ENCODE data around the gene PDZRN3. TPM values are rescaled to one million over a fixed set of nuclear protein-coding genes. Genes with fewer than 3 reads are reported as not detected.
"Not testable (repeated sequence)": the region's sequence is repeated elsewhere in the genome, so short reads cannot be mapped to it uniquely, and the experiment has no call there.

The PDZRN3 gene
- total and polyA plus RNA-seq, 7 experiments from 2014 or later = not detected

DNA sequence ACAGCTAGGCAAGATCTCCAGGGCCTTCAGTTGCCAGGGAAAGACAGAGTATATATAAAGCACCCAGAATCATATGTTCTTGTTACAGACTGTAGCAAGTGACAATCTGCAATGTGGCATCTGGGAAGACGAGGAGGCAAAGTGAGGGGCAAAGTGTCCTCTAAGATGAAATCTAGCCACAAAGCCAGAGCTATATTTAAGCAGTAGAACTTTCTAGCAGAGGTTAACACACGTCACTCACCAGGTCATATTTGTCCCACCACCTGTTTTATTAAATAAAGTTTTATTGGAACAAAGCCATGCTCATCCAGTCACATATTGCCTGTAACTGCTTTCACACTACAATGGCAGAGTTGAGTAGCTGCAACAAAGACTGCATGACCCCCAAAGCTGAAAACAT lies 51.5 kb downstream of the PDZRN3 start:
- ChIA-PET CTCF (no interaction called here), POLR2A (no interaction called here)
- ATAC-seq = no peak
- Mint-ChIP-seq H3K36me3 (no peaks in the 10 kb centered on the region), H3K27ac (no peak overlapping the region), H3K4me1 (peaks cover 0 to 2% (median 0%) of the 10 kb centered on the region in 7 donors), H3K9me3 (peaks cover 0 to 12% (median 0%) of the 10 kb centered on the region in 11 donors), H3K27me3 (peaks cover 30 to 52% (median 49%) of the 10 kb centered on the region in 5 donors), H3K4me3 (no peak overlapping the region)
- no peaks in the 10 kb centered on the region for H3K9me3 ChIP-seq (ENCODE audit: control insufficient read depth in 2 of 3, low read length in 3 of 3)
- no peaks in the 10 kb centered on the region for H3K27me3 ChIP-seq (ENCODE audit: control insufficient read depth in 2 of 2, insufficient read depth in 2 of 2, low read length in 2 of 2)
- intact Hi-C loops (cut with micrococcal nuclease) = no loop called here
- DNase-seq = no peak
- H3K27ac ChIP-seq (ENCODE audit: low read depth, low read length) = no peak overlapping the region
- no peak overlapping the region for H3K4me3 ChIP-seq (ENCODE audit: low read length)
- no peaks in the 10 kb centered on the region for H3K36me3 ChIP-seq (ENCODE audit: control insufficient read depth in 2 of 3, insufficient read depth in 3 of 3, low read length in 3 of 3)
- H3K4me1 ChIP-seq (ENCODE audit: control insufficient read depth in 2 of 2, insufficient read depth in 2 of 2, low read length in 2 of 2) = no peaks in the 10 kb centered on the region

DNA sequence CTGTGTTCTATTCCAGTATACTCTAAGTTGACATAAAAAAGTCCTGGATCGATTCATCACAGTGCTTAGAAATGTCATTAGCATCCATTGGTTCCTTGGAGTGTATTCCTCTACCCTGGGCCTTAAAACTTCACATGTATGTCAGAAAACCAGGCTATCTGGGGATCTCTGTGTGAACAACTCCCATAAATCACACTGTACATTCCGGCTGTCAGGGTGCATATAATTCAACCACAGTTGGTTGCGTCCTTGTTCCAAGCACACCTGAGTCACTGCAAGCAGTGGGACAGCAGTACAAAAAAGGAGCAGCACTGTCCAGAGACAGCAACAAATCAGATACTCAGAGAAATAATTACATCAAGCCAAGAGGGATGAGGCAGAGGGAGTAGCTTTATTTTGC lies 52.4 kb downstream of the PDZRN3 start:
- CTCF ChIA-PET = no interaction called here
- no peak for DNase-seq
- no peak for ATAC-seq
- no peak overlapping the region for H3K27ac Mint-ChIP-seq
- H3K4me1 Mint-ChIP-seq = peaks cover 0 to 2% (median 0%) of the 10 kb centered on the region in 7 donors
- no peaks in the 10 kb centered on the region for H3K27me3 ChIP-seq (ENCODE audit: control insufficient read depth in 2 of 2, insufficient read depth in 2 of 2, low read length in 2 of 2)
- H3K27me3 Mint-ChIP-seq = peaks cover 30 to 55% (median 41%) of the 10 kb centered on the region in 5 donors
- no peak overlapping the region for H3K27ac ChIP-seq (ENCODE audit: low read depth, low read length)
- intact Hi-C loops (cut with micrococcal nuclease) = no loop called here
- H3K9me3 ChIP-seq (ENCODE audit: control insufficient read depth in 2 of 3, low read length in 3 of 3) = no peaks in the 10 kb centered on the region
- no peak overlapping the region for H3K4me3 ChIP-seq (ENCODE audit: low read length)
- no peak overlapping the region for H3K4me3 Mint-ChIP-seq
- H3K36me3 Mint-ChIP-seq = no peaks in the 10 kb centered on the region
- peaks cover 0 to 7% (median 0%) of the 10 kb centered on the region in 11 donors for H3K9me3 Mint-ChIP-seq
- H3K36me3 ChIP-seq (ENCODE audit: control insufficient read depth in 2 of 3, insufficient read depth in 3 of 3, low read length in 3 of 3) = no peaks in the 10 kb centered on the region
- no peaks in the 10 kb centered on the region for H3K4me1 ChIP-seq (ENCODE audit: control insufficient read depth in 2 of 2, insufficient read depth in 2 of 2, low read length in 2 of 2)
- POLR2A ChIA-PET = no interaction called here

DNA sequence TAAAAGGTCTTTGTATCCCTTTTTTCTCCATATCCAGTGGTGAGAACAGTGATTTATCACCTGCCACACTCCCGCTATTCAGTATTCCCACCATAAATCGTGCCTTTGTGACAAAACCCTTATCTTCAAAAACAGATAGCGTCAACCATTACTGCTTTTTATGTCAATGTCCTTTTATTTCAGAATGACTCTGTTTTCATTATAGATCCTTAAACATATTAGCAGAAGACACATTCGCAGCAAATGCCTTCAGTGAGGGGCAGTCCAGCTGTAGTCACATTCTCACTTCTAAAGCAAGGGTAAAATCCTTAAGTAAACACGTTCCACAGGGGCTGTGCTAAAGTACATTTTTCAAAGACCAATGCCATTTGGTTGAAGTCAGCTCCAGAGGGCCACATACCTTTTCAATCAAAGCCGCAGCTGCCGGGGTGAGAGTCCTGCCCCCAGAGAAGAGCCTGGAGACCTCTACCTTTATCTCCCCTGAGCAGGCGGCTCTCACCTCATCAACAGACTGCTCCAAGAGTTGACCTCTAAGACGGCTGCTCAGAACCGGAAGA lies 53.4 kb downstream of the PDZRN3 start:
- no peaks in the 10 kb centered on the region for H3K27me3 ChIP-seq (ENCODE audit: control insufficient read depth in 2 of 2, insufficient read depth in 2 of 2, low read length in 2 of 2)
- H3K36me3 Mint-ChIP-seq = no peaks in the 10 kb centered on the region
- no peaks in the 10 kb centered on the region for H3K36me3 ChIP-seq (ENCODE audit: control insufficient read depth in 2 of 3, insufficient read depth in 3 of 3, low read length in 3 of 3)
- H3K4me3 Mint-ChIP-seq = no peak overlapping the region
- CTCF ChIA-PET = no interaction called here
- no peak for ATAC-seq
- POLR2A ChIA-PET = no interaction called here
- intact Hi-C loops (cut with micrococcal nuclease) = no loop called here
- no peaks in the 10 kb centered on the region for H3K4me1 ChIP-seq (ENCODE audit: control insufficient read depth in 2 of 2, insufficient read depth in 2 of 2, low read length in 2 of 2)
- no peak overlapping the region for H3K27ac ChIP-seq (ENCODE audit: low read depth, low read length)
- H3K9me3 ChIP-seq (ENCODE audit: control insufficient read depth in 2 of 3, low read length in 3 of 3) = no peaks in the 10 kb centered on the region
- DNase-seq = no peak
- H3K27me3 Mint-ChIP-seq = peaks cover 30 to 55% (median 39%) of the 10 kb centered on the region in 5 donors
- no peak overlapping the region for H3K27ac Mint-ChIP-seq
- H3K9me3 Mint-ChIP-seq = peaks cover 0 to 6% (median 2%) of the 10 kb centered on the region in 11 donors
- H3K4me1 Mint-ChIP-seq = peaks cover 0 to 2% (median 0%) of the 10 kb centered on the region in 7 donors
- H3K4me3 ChIP-seq (ENCODE audit: low read length) = no peak overlapping the region

DNA sequence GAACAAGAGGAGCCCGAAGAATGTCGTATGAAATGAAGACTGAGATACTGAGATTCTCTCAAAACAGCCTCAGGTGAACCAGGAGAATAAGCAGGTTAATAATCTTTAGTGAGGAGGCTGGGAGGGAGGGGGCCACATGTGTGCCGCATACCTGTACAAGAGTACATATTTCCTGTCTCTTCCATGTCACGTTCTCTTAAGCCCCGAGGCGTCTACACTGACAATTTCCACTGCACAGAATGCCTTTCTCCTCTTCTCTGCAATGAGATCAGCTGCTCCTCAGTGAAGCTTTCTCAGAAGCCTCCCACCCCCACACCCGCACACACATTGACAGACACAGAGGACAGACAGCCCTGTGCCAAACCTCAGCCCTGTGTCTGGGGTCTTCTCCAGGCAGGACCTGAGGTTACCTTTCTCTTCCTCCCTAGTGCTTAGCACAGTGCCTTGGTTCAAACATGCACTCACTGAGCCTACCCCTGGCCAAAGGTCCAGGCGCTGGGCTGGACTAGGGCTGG lies 55.4 kb downstream of the PDZRN3 start:
- H3K36me3 Mint-ChIP-seq = no peaks in the 10 kb centered on the region
- Histone ChIP-seq H3K36me3 (ENCODE audit: control insufficient read depth in 2 of 3, insufficient read depth in 3 of 3, low read length in 3 of 3) (no peaks in the 10 kb centered on the region), H3K27ac (ENCODE audit: low read depth, low read length) (no peak overlapping the region), H3K4me3 (ENCODE audit: low read length) (no peak overlapping the region), H3K27me3 (ENCODE audit: control insufficient read depth in 2 of 2, insufficient read depth in 2 of 2, low read length in 2 of 2) (no peaks in the 10 kb centered on the region), H3K4me1 (ENCODE audit: control insufficient read depth in 2 of 2, insufficient read depth in 2 of 2, low read length in 2 of 2) (no peaks in the 10 kb centered on the region), H3K9me3 (ENCODE audit: control insufficient read depth in 2 of 3, low read length in 3 of 3) (no peaks in the 10 kb centered on the region)
- peaks cover 0 to 2% (median 0%) of the 10 kb centered on the region in 7 donors for H3K4me1 Mint-ChIP-seq
- H3K27ac Mint-ChIP-seq = no peak overlapping the region
- ATAC-seq (no peak), DNase-seq (no peak)
- CTCF ChIA-PET = interaction anchor here (0.6 kb wide), 1 partner anchor 36 kb away, joined by 3 read pairs; no protein-coding TSS in a partner anchor
- POLR2A ChIA-PET = no interaction called here
- H3K27me3 Mint-ChIP-seq = peaks cover 30 to 54% (median 45%) of the 10 kb centered on the region in 5 donors
- no peak overlapping the region for H3K4me3 Mint-ChIP-seq
- intact Hi-C loops (cut with micrococcal nuclease) = no loop called here
- H3K9me3 Mint-ChIP-seq = peaks cover 0 to 6% (median 2%) of the 10 kb centered on the region in 11 donors

DNA sequence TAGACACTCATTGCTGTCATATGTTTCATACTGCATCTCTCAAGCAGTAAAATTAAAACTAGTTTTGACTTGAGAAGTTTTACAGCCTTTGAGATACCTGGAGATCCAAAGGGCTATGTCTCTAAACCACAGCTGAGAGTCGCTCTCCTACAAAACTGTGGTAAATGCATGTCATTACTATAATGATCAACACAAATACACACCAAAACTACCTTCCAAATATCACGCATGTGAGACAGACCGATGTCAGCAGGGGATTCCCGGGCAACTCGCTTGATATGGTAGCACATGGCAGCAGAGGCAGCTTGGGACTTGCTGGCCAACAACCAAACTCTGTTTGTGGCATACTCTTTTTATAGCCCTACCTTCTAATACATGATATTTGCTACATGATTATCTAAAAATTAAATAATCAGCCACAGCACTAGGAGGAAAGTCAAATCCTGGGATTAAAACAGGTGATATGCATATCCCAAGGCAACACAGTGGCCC lies 56.3 kb downstream of the PDZRN3 start:
- H3K27ac ChIP-seq (ENCODE audit: low read depth, low read length) = no peak overlapping the region
- Mint-ChIP-seq H3K9me3 (peaks cover 0 to 6% (median 2%) of the 10 kb centered on the region in 11 donors), H3K36me3 (no peaks in the 10 kb centered on the region), H3K27ac (no peak overlapping the region), H3K27me3 (peaks cover 30 to 56% (median 44%) of the 10 kb centered on the region in 5 donors), H3K4me3 (no peak overlapping the region), H3K4me1 (no peaks in the 10 kb centered on the region)
- no peaks in the 10 kb centered on the region for H3K9me3 ChIP-seq (ENCODE audit: control insufficient read depth in 2 of 3, low read length in 3 of 3)
- no peaks in the 10 kb centered on the region for H3K36me3 ChIP-seq (ENCODE audit: control insufficient read depth in 2 of 3, insufficient read depth in 3 of 3, low read length in 3 of 3)
- DNase-seq (no peak), ATAC-seq (no peak)
- H3K27me3 ChIP-seq (ENCODE audit: control insufficient read depth in 2 of 2, insufficient read depth in 2 of 2, low read length in 2 of 2) = no peaks in the 10 kb centered on the region
- H3K4me3 ChIP-seq (ENCODE audit: low read length) = no peak overlapping the region
- CTCF ChIA-PET = no interaction called here
- intact Hi-C loops (cut with micrococcal nuclease) = no loop called here
- no peaks in the 10 kb centered on the region for H3K4me1 ChIP-seq (ENCODE audit: control insufficient read depth in 2 of 2, insufficient read depth in 2 of 2, low read length in 2 of 2)
- POLR2A ChIA-PET = no interaction called here

DNA sequence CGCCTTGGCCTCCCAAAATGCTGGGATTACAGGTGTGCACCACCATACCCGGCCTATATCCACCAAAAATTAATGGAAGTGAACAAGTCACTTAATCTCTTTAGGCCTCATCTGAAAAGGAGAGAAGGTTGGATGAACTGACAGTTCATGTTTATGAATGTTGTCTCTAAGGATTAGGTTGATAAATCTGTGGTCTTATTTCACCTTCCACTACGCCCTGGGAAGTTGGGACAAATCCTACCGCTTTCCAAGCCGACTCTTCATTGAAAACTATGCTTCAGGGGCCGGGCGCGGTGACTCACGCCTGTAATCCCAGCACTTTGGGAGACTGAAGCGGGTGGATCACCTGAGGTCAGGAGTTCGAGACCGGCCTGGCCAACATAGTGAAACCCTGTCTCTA lies 59.4 kb downstream of the PDZRN3 start:
- H3K4me1 Mint-ChIP-seq, H3K27ac Mint-ChIP-seq: not testable (repeated sequence)

More for the DNA sequence above, 59.4 kb downstream of the PDZRN3 start:
- H3K36me3 ChIP-seq (ENCODE audit: control insufficient read depth in 2 of 3, insufficient read depth in 3 of 3, low read length in 3 of 3); H3K36me3 Mint-ChIP-seq; H3K27me3 ChIP-seq (ENCODE audit: control insufficient read depth in 2 of 2, insufficient read depth in 2 of 2, low read length in 2 of 2); H3K4me1 ChIP-seq (ENCODE audit: control insufficient read depth in 2 of 2, insufficient read depth in 2 of 2, low read length in 2 of 2); DNase-seq; POLR2A ChIA-PET; H3K4me3 ChIP-seq (ENCODE audit: low read length); H3K27ac ChIP-seq (ENCODE audit: low read depth, low read length); ATAC-seq; intact Hi-C loops (cut with micrococcal nuclease); H3K4me3 Mint-ChIP-seq; CTCF ChIA-PET; H3K9me3 ChIP-seq (ENCODE audit: control insufficient read depth in 2 of 3, low read length in 3 of 3); H3K9me3 Mint-ChIP-seq: not testable (repeated sequence)
- peaks cover 4 to 31% (median 18%) of the 10 kb centered on the region in 5 donors for H3K27me3 Mint-ChIP-seq

Data from naive thymus-derived CD4-positive, alpha-beta T cell (primary cell).